SK-N-SH (cell line): Measurements from ENCODE around the gene MEG3.

Experiments used
- NFIC ChIP-seq: IDR thresholded peaks from 2 replicates; pipeline ENCODE4 v1.4.0; 2012; ENCODE audit warnings: borderline replicate concordance
- POLR2AphosphoS5 ChIP-seq: IDR thresholded peaks from 2 replicates; pipeline ENCODE4 v1.6.1; 2012; ENCODE audit warnings: low read depth, low read length

DNA sequence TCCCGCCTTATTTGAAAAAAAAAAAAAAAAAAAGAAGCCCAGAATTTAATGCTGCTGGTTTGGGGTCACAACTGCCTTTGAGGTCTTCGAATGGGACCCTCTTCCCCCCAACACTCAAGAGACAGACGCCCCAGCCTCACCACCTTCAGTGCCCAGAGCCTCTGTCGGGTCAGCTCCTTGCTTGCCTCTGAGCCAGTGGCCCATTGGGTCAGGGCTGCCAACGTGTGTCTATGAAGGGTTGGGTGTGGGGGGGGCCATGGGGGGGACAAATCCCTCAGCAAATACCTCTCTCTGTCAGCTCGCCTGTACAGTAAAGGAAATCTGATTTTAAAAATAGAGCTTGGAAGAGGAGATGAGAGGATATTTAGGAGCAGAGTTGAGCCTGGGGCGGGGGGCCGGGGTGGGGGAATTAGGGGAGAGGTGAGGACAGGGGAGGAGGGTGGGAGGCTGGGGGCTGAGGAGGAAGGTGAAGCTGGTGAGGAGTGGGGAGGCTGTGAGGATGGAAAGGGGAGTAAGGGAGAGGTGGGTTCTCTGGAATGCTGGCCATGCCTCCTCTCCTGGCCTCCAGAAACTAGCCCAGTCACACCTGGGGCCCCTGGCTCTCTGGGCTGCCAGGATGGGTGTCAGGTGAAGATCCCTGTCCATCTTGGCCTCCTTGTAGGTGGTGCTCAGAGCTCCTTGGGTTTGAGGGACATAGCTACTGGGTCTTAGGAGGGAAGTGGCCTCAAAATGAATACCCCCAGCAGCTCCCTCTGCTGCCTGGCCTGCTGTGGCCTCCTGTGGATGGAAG, 64.3 kb downstream of the MEG3 start:
- TF ChIP-seq NFIC = no peak
- TF ChIP-seq POLR2AphosphoS5 = no peak
